GM23338 (cell line): Measurements from ENCODE around the gene HEATR5B. TPM values are rescaled to one million over a fixed set of nuclear protein-coding genes. Genes with fewer than 3 reads are reported as not detected.

Experiments used
- ATAC-seq: fragments of 200-7000 bp; cut with Tn5 transposase; 3 replicates; pipeline ENCODE4 v1.9.1; 2020
- DNase-seq: peaks from one replicate; pipeline ENCODE4 v3.0.0-alpha.2; 2015; ENCODE audit warnings: low spot score
- H2AFZ ChIP-seq: fragments of 200-600 bp; sonication (generic); 2 replicates; pipeline ENCODE4 v1.8.0; 2016; ENCODE audit warnings: antibody characterized with exemption, mild to moderate bottlenecking, moderate library complexity
- H3F3A ChIP-seq: fragments of 200-600 bp; sonication (generic); replicated peaks from 2 replicates; pipeline ENCODE4 v1.8.0; 2017; ENCODE audit warnings: antibody characterized with exemption, mixed run types, low read depth
- H3K27ac ChIP-seq: fragments of 200-600 bp; sonication (generic); 2 replicates; pipeline ENCODE4 v1.6.1; 2016; ENCODE audit warnings: low read depth
- H3K27me3 ChIP-seq: fragments of 200-600 bp; sonication (generic); 2 replicates; pipeline ENCODE4 v1.8.0; 2016; ENCODE audit warnings: mild to moderate bottlenecking, mixed run types, moderate library complexity; ENCODE audit not compliant: insufficient read depth
- H3K36me3 ChIP-seq: fragments of 200-600 bp; sonication (generic); 2 replicates; pipeline ENCODE4 v1.8.0; 2016; ENCODE audit warnings: mild to moderate bottlenecking; ENCODE audit not compliant: insufficient read depth
- H3K4me1 ChIP-seq: fragments of 200-600 bp; sonication (generic); 2 replicates; pipeline ENCODE4 v1.8.0; 2016; ENCODE audit warnings: mild to moderate bottlenecking, moderate library complexity; ENCODE audit not compliant: insufficient read depth
- H3K4me2 ChIP-seq: fragments of 200-600 bp; sonication (generic); 2 replicates; pipeline ENCODE4 v1.7.1; 2017; ENCODE audit warnings: mixed run types
- H3K4me3 ChIP-seq: fragments of 200-600 bp; sonication (generic); 2 replicates; pipeline ENCODE4 v1.6.1; 2016; ENCODE audit warnings: mixed run types
- H3K79me2 ChIP-seq: fragments of 200-600 bp; sonication (generic); replicated peaks from 2 replicates; pipeline ENCODE4 v1.8.0; 2017; ENCODE audit warnings: mild to moderate bottlenecking; ENCODE audit not compliant: insufficient read depth
- H3K9me2 ChIP-seq: fragments of 200-600 bp; sonication (generic); 2 replicates; pipeline ENCODE4 v1.8.0; 2017; ENCODE audit not compliant: insufficient read depth
- H4K20me1 ChIP-seq: fragments of 200-600 bp; sonication (generic); replicated peaks from 2 replicates; pipeline ENCODE4 v1.8.0; 2017; ENCODE audit warnings: mild to moderate bottlenecking; ENCODE audit not compliant: insufficient read depth
- H3K27ac Mint-ChIP-seq: 2 replicates; pipeline ENCODE4 v1.8.0; 2020; ENCODE audit warnings: inconsistent platforms, mild to moderate bottlenecking, moderate library complexity, mixed read lengths
- H3K27me3 Mint-ChIP-seq: 3 replicates; pipeline ENCODE4 v1.8.0; 2022; ENCODE audit warnings: low read depth, mild to moderate bottlenecking, moderate library complexity, mixed read lengths, inconsistent platforms; ENCODE audit not compliant: insufficient read depth, poor library complexity
- H3K36me3 Mint-ChIP-seq: 3 replicates; pipeline ENCODE4 v1.8.0; 2021; ENCODE audit warnings: low read depth, mild to moderate bottlenecking, inconsistent platforms, moderate library complexity, mixed read lengths
- H3K4me1 Mint-ChIP-seq: 3 replicates; pipeline ENCODE4 v1.8.0; 2020; ENCODE audit warnings: mild to moderate bottlenecking, inconsistent platforms, mixed read lengths
- H3K4me3 Mint-ChIP-seq: 3 replicates; pipeline ENCODE4 v1.8.0; 2021; ENCODE audit warnings: moderate library complexity, mild to moderate bottlenecking, inconsistent platforms, mixed read lengths
- H3K9me3 Mint-ChIP-seq: 3 replicates; pipeline ENCODE4 v1.8.0; 2020; ENCODE audit warnings: moderate library complexity, mild to moderate bottlenecking, inconsistent platforms, mixed read lengths
- CREB1 ChIP-seq: fragments of 250-450 bp; sonication (Bioruptor Pico); IDR thresholded peaks from 2 replicates; pipeline ENCODE4 v1.5.0; 2020; ENCODE audit warnings: low read depth, mild to moderate bottlenecking, moderate library complexity
- CTCF ChIP-seq, 2 experiments: fragments of 200-600 bp in 1 of 2; sonication (generic) in 1 of 2; conservative IDR thresholded peaks; 2 replicates each; pipeline versions ENCODE4 v1.5.1 to v1.6.1; 2016 to 2017; ENCODE audit warnings: antibody characterized with exemption in 2 of 2, low read depth in 2 of 2, mild to moderate bottlenecking in 2 of 2, moderate library complexity in 1 of 2
- EZH2 ChIP-seq: fragments of 200-600 bp; sonication (generic); IDR thresholded peaks from one replicate; pipeline ENCODE4 v1.8.0; 2017; ENCODE audit warnings: antibody characterized with exemption, mild to moderate bottlenecking, low read depth; ENCODE audit not compliant: unreplicated experiment
- EZH2phosphoT487 ChIP-seq: fragments of 200-600 bp; sonication (generic); IDR thresholded peaks from one replicate; pipeline ENCODE4 v1.8.1; 2018; ENCODE audit warnings: antibody characterized with exemption; ENCODE audit not compliant: unreplicated experiment
- JUNB ChIP-seq: IDR thresholded peaks from one replicate; pipeline ENCODE4 v1.6.1; 2016; ENCODE audit warnings: antibody characterized with exemption; ENCODE audit not compliant: unreplicated experiment
- NANOG ChIP-seq: IDR thresholded peaks from 2 replicates; pipeline ENCODE4 v1.6.1; 2016; ENCODE audit warnings: antibody characterized with exemption, borderline replicate concordance
- POLR2AphosphoS5 ChIP-seq: IDR thresholded peaks from 2 replicates; pipeline ENCODE4 v1.6.1; 2016; ENCODE audit warnings: antibody characterized with exemption, low read depth
- STAT1 ChIP-seq: IDR thresholded peaks from one replicate; pipeline ENCODE4 v1.6.1; 2016; ENCODE audit warnings: antibody characterized with exemption; ENCODE audit not compliant: unreplicated experiment
- ZNF114 ChIP-seq: fragments of 250-450 bp; sonication (Bioruptor Pico); IDR thresholded peaks from 2 replicates; pipeline ENCODE4 v1.5.0; 2020; ENCODE audit warnings: mild to moderate bottlenecking, moderate library complexity
- ZNF331 ChIP-seq: fragments of 250-450 bp; sonication (Bioruptor Pico); IDR thresholded peaks from 2 replicates; pipeline ENCODE4 v1.5.0; 2020; ENCODE audit warnings: low read depth, mild to moderate bottlenecking, moderate library complexity
- polyA plus RNA-seq: library from polyadenylated mRNA; unstranded; fragments of >200 nt; fragmentation: Nextera tagmentation; extraction: Ambion mirVana; gene quantifications from 2 replicates; pipeline ENCODE4 v1.2.1, GENCODE V29; 2016
- total RNA-seq: library from RNA; depleted of rRNA; stranded (reverse); fragments of >200 nt; shearing (Covaris generic); gene quantifications from 2 replicates; pipeline ENCODE4 v1.2.3, GENCODE V29; 2014
- TF ChIP-seq, protein P1 (sequence below): fragments of 250-450 bp; sonication (Bioruptor Pico); IDR thresholded peaks from 2 replicates; pipeline ENCODE4 v1.5.0; 2020; ENCODE audit warnings: mild to moderate bottlenecking, moderate library complexity
- TF ChIP-seq, protein P2 (sequence below): IDR thresholded peaks from 2 replicates; pipeline ENCODE4 v1.6.1; 2016; ENCODE audit warnings: antibody characterized with exemption
- TF ChIP-seq, protein P3 (sequence below): IDR thresholded peaks from one replicate; pipeline ENCODE4 v1.6.1; 2018; ENCODE audit warnings: antibody characterized with exemption; ENCODE audit not compliant: unreplicated experiment

HEATR5B gene
- total and polyA plus RNA-seq, 2 experiments from 2014 or later = 4.0 to 18.8 TPM

- peak overlapping the region; percentile 66 for H3K27ac Mint-ChIP-seq
- Histone ChIP-seq H3K4me2 (no peak overlapping the region), H2AFZ (no peak overlapping the region), H3K27ac (peak overlapping the region; percentile 36), H3K4me3 (no peak overlapping the region), H3K27me3 (no peaks in the 10 kb centered on the region), H3K4me1 (no peaks in the 10 kb centered on the region), H3K79me2 (no peaks in the 10 kb centered on the region), H3K9me2 (no peaks in the 10 kb centered on the region), H3F3A (no peaks in the 10 kb centered on the region), H4K20me1 (0 out of 2 replicates have a peak, but pooled peaks cover 3% of the 10 kb centered on the region), H3K36me3 (no peaks in the 10 kb centered on the region)
- peaks cover 9% of the 10 kb centered on the region; the same call in 2 of the 3 replicates for H3K36me3 Mint-ChIP-seq
- no peak overlapping the region for H3K4me3 Mint-ChIP-seq
- peak; percentile 37 for DNase-seq
- no peak for ATAC-seq
- H3K4me1 Mint-ChIP-seq = peaks cover 4% of the 10 kb centered on the region
- H3K9me3 Mint-ChIP-seq = no peaks in the 10 kb centered on the region; the same call in 2 of the 3 replicates
- no peaks in the 10 kb centered on the region for H3K27me3 Mint-ChIP-seq
- TF ChIP-seq NANOG (no peak), POLR2AphosphoS5 (no peak), ZNF331 (CRISPR knock-in tag) (no peak), ZNF114 (CRISPR knock-in tag) (no peak), EZH2phosphoT487 (no peak), JUNB (no peak), STAT1 (no peak), EZH2 (no peak), CTCF (conservative IDR thresholded peaks at IDR 0.05; ENCODE audit: low read depth in 2 of 2) (no peak), CREB1 (CRISPR knock-in tag) (no peak)
- TF ChIP-seq, protein P1, sequence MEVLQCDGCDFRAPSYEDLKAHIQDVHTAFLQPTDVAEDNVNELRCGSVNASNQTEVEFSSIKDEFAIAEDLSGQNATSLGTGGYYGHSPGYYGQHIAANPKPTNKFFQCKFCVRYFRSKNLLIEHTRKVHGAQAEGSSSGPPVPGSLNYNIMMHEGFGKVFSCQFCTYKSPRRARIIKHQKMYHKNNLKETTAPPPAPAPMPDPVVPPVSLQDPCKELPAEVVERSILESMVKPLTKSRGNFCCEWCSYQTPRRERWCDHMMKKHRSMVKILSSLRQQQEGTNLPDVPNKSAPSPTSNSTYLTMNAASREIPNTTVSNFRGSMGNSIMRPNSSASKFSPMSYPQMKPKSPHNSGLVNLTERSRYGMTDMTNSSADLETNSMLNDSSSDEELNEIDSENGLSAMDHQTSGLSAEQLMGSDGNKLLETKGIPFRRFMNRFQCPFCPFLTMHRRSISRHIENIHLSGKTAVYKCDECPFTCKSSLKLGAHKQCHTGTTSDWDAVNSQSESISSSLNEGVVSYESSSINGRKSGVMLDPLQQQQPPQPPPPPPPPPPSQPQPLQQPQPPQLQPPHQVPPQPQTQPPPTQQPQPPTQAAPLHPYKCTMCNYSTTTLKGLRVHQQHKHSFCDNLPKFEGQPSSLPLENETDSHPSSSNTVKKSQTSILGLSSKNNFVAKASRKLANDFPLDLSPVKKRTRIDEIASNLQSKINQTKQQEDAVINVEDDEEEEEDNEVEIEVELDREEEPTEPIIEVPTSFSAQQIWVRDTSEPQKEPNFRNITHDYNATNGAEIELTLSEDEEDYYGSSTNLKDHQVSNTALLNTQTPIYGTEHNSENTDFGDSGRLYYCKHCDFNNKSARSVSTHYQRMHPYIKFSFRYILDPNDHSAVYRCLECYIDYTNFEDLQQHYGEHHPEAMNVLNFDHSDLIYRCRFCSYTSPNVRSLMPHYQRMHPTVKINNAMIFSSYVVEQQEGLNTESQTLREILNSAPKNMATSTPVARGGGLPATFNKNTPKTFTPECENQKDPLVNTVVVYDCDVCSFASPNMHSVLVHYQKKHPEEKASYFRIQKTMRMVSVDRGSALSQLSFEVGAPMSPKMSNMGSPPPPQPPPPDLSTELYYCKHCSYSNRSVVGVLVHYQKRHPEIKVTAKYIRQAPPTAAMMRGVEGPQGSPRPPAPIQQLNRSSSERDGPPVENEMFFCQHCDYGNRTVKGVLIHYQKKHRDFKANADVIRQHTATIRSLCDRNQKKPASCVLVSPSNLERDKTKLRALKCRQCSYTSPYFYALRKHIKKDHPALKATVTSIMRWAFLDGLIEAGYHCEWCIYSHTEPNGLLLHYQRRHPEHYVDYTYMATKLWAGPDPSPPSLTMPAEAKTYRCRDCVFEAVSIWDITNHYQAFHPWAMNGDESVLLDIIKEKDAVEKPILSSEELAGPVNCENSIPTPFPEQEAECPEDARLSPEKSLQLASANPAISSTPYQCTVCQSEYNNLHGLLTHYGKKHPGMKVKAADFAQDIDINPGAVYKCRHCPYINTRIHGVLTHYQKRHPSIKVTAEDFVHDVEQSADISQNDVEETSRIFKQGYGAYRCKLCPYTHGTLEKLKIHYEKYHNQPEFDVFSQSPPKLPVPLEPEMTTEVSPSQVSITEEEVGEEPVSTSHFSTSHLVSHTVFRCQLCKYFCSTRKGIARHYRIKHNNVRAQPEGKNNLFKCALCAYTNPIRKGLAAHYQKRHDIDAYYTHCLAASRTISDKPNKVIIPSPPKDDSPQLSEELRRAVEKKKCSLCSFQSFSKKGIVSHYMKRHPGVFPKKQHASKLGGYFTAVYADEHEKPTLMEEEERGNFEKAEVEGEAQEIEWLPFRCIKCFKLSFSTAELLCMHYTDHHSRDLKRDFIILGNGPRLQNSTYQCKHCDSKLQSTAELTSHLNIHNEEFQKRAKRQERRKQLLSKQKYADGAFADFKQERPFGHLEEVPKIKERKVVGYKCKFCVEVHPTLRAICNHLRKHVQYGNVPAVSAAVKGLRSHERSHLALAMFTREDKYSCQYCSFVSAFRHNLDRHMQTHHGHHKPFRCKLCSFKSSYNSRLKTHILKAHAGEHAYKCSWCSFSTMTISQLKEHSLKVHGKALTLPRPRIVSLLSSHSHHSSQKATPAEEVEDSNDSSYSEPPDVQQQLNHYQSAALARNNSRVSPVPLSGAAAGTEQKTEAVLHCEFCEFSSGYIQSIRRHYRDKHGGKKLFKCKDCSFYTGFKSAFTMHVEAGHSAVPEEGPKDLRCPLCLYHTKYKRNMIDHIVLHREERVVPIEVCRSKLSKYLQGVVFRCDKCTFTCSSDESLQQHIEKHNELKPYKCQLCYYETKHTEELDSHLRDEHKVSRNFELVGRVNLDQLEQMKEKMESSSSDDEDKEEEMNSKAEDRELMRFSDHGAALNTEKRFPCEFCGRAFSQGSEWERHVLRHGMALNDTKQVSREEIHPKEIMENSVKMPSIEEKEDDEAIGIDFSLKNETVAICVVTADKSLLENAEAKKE (CRISPR knock-in tag) = no peak
- TF ChIP-seq, protein P2, sequence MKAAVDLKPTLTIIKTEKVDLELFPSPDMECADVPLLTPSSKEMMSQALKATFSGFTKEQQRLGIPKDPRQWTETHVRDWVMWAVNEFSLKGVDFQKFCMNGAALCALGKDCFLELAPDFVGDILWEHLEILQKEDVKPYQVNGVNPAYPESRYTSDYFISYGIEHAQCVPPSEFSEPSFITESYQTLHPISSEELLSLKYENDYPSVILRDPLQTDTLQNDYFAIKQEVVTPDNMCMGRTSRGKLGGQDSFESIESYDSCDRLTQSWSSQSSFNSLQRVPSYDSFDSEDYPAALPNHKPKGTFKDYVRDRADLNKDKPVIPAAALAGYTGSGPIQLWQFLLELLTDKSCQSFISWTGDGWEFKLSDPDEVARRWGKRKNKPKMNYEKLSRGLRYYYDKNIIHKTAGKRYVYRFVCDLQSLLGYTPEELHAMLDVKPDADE = no peak
- TF ChIP-seq, protein P3, sequence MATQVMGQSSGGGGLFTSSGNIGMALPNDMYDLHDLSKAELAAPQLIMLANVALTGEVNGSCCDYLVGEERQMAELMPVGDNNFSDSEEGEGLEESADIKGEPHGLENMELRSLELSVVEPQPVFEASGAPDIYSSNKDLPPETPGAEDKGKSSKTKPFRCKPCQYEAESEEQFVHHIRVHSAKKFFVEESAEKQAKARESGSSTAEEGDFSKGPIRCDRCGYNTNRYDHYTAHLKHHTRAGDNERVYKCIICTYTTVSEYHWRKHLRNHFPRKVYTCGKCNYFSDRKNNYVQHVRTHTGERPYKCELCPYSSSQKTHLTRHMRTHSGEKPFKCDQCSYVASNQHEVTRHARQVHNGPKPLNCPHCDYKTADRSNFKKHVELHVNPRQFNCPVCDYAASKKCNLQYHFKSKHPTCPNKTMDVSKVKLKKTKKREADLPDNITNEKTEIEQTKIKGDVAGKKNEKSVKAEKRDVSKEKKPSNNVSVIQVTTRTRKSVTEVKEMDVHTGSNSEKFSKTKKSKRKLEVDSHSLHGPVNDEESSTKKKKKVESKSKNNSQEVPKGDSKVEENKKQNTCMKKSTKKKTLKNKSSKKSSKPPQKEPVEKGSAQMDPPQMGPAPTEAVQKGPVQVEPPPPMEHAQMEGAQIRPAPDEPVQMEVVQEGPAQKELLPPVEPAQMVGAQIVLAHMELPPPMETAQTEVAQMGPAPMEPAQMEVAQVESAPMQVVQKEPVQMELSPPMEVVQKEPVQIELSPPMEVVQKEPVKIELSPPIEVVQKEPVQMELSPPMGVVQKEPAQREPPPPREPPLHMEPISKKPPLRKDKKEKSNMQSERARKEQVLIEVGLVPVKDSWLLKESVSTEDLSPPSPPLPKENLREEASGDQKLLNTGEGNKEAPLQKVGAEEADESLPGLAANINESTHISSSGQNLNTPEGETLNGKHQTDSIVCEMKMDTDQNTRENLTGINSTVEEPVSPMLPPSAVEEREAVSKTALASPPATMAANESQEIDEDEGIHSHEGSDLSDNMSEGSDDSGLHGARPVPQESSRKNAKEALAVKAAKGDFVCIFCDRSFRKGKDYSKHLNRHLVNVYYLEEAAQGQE = no peak
These were observed 73.0 kb downstream of the HEATR5B start for GRCh38 chr2:37011130-37011529.
